Common myeloid progenitor, CD34-positive (primary cell): ENCODE data around the gene GPALPP1.

Experiments used
- CTCF ChIA-PET: fragments of 350-600 bp; sonication (Branson Sonifier 250); formaldehyde crosslinking; loops from one replicate; lab custom pipeline; 2021; ENCODE audit warnings: antibody characterized with exemption; lab: Charles Lee
- POLR2A ChIA-PET: fragments of 350-600 bp; sonication (Branson Sonifier 250); formaldehyde crosslinking; loops from one replicate; lab custom pipeline; 2021; ENCODE audit warnings: antibody characterized with exemption; lab: Charles Lee
- DNase-seq, 3 donors: peaks; one replicate each; pipeline versions ENCODE4 v3.0.0 to v3.0.0-alpha.2; 2013
- H3K27ac ChIP-seq, 2 experiments: 1 replicate in 1 of 2; 2 replicates in 1 of 2; pipeline ENCODE4 v1.7.0; 2013; ENCODE audit warnings: inconsistent platforms in 2 of 2, low read length in 2 of 2, mild to moderate bottlenecking in 2 of 2, low read depth in 1 of 2, moderate library complexity in 1 of 2; ENCODE audit not compliant: severe bottlenecking in 2 of 2, insufficient read depth in 1 of 2, poor library complexity in 1 of 2
- H3K27me3 ChIP-seq, 5 experiments: replicated peaks in 2 of 5; 1 replicate in 3 of 5; 2 replicates in 2 of 5; pipeline versions ENCODE4 v1.6.1 to v1.7.0; 2013; ENCODE audit warnings: low read length in 4 of 5, mild to moderate bottlenecking in 2 of 5, moderate library complexity in 2 of 5, inconsistent platforms in 1 of 5; ENCODE audit not compliant: insufficient read depth in 5 of 5, control insufficient read depth in 4 of 5
- H3K36me3 ChIP-seq, 4 experiments: 1 replicate in 2 of 4; 2 replicates in 2 of 4; pipeline versions ENCODE4 v1.6.1 to v1.7.0; 2013; ENCODE audit warnings: low read length in 3 of 4, control low read depth in 1 of 4, mild to moderate bottlenecking in 1 of 4; ENCODE audit not compliant: control insufficient read depth in 4 of 4, insufficient read depth in 4 of 4
- H3K4me1 ChIP-seq, 4 experiments: 1 replicate in 3 of 4; 2 replicates in 1 of 4; pipeline versions ENCODE4 v1.6.1 to v1.7.1; 2013; ENCODE audit warnings: low read length in 3 of 4, mild to moderate bottlenecking in 3 of 4, control low read depth in 1 of 4, inconsistent platforms in 1 of 4, moderate library complexity in 1 of 4; ENCODE audit not compliant: control insufficient read depth in 4 of 4, insufficient read depth in 4 of 4; ENCODE audit errors: control extremely low read depth in 1 of 4
- H3K4me3 ChIP-seq, 7 experiments: 1 replicate in 4 of 7; 2 replicates in 3 of 7; pipeline versions ENCODE4 v1.5.1 to v1.7.0; 2013; ENCODE audit warnings: mild to moderate bottlenecking in 7 of 7, low read length in 6 of 7, moderate library complexity in 6 of 7, inconsistent platforms in 2 of 7, low read depth in 2 of 7, control low read depth in 1 of 7; ENCODE audit not compliant: insufficient read depth in 4 of 7, control insufficient read depth in 1 of 7; ENCODE audit errors: extremely low read depth in 1 of 7
- H3K9me3 ChIP-seq, 5 experiments: 1 replicate in 4 of 5; 2 replicates in 1 of 5; pipeline versions ENCODE4 v1.6.1 to v1.7.1; 2013; ENCODE audit warnings: low read length in 4 of 5, mild to moderate bottlenecking in 2 of 5, inconsistent platforms in 1 of 5, low read depth in 1 of 5, moderate library complexity in 1 of 5; ENCODE audit not compliant: control insufficient read depth in 4 of 5, insufficient read depth in 2 of 5; ENCODE audit errors: control extremely low read depth in 1 of 5
- WGBS: methylation state at CpG from one replicate; pipeline ENCODE4 v1.1.5; 2013; ENCODE audit not compliant: insufficient coverage; 5-methylcytosine and 5-hydroxymethylcytosine counted together

GPALPP1 gene

GRCh38 chr13:45046445-45046844, 57.1 kb downstream of the GPALPP1 start:
- WGBS: 100% methylated on average over 4 of the region's 4 CpGs
- H3K4me3 ChIP-seq: peak overlapping the region in 6 of 7 experiments; percentile 63 to 89 (median 72)
- no peaks in the 10 kb centered on the region for H3K9me3 ChIP-seq
- CTCF ChIA-PET: interaction anchor here (0.5 to 6.1 kb wide), 40 partner anchors 9 to 1142 kb away, joined by 3 to 97 read pairs (median 4); partner anchors contain the start of genes GTF2F2 and TPT1
- POLR2A ChIA-PET: interaction anchor here (0.6 to 0.8 kb wide), 3 partner anchors 251 to 1059 kb away, joined by 3 to 7 read pairs (median 4); no protein-coding TSS in a partner anchor
- no peaks in the 10 kb centered on the region for H3K27me3 ChIP-seq
- H3K36me3 ChIP-seq: no peaks in the 10 kb centered on the region
- peaks cover 0 to 4% (median 1%) of the 10 kb centered on the region in 4 experiments for H3K4me1 ChIP-seq
- peak in 2 of 3 donors; percentile 12 to 22 for DNase-seq
- no peak overlapping the region for H3K27ac ChIP-seq

GRCh38 chr13:45047394-45048310, 58.3 kb downstream of the GPALPP1 start:
- H3K4me3 ChIP-seq: peak overlapping the region in 6 of 7 experiments; percentile 63 to 89 (median 72)
- peak; percentile 79 to 91 (median 86) for DNase-seq
- H3K36me3 ChIP-seq: no peaks in the 10 kb centered on the region
- WGBS: 91% methylated on average over 3 of the region's 10 CpGs
- no peaks in the 10 kb centered on the region for H3K9me3 ChIP-seq
- H3K27me3 ChIP-seq: no peaks in the 10 kb centered on the region
- H3K4me1 ChIP-seq: peaks cover 0 to 4% (median 1%) of the 10 kb centered on the region in 4 experiments
- H3K27ac ChIP-seq: no peak overlapping the region
- CTCF ChIA-PET: interaction anchor here (0.7 to 6.1 kb wide), 41 partner anchors 10 to 1144 kb away, joined by 3 to 97 read pairs (median 4); partner anchors contain the start of genes GTF2F2 and TPT1
- POLR2A ChIA-PET: no interaction called here

GRCh38 chr13:45048890-45049407, 59.6 kb downstream of the GPALPP1 start:
- ChIA-PET CTCF (interaction anchor here (0.9 to 6.1 kb wide), 12 partner anchors 12 to 286 kb away, joined by 3 to 97 read pairs (median 4); no protein-coding TSS in a partner anchor), POLR2A (no interaction called here)
- WGBS: 79% methylated on average over 2 of the region's 6 CpGs
- Histone ChIP-seq H3K9me3 (no peaks in the 10 kb centered on the region), H3K27me3 (no peaks in the 10 kb centered on the region), H3K4me1 (peaks cover 0 to 4% (median 1%) of the 10 kb centered on the region in 4 experiments), H3K36me3 (no peaks in the 10 kb centered on the region), H3K4me3 (no peak overlapping the region), H3K27ac (no peak overlapping the region)
- DNase-seq: no peak

- DNase-seq: no peak
These were observed 60.1 kb downstream of the GPALPP1 start for GRCh38 chr13:45049478-45049877.

GRCh38 chr13:45051315-45051714, 62.0 kb downstream of the GPALPP1 start:
- Histone ChIP-seq H3K36me3 (no peaks in the 10 kb centered on the region), H3K27me3 (no peaks in the 10 kb centered on the region), H3K9me3 (no peaks in the 10 kb centered on the region), H3K27ac (no peak overlapping the region), H3K4me1 (peaks cover 0 to 4% (median 1%) of the 10 kb centered on the region in 4 experiments), H3K4me3 (no peak overlapping the region)
- no peak for DNase-seq
- WGBS: 75% methylated on average over 5 of the region's 5 CpGs
- ChIA-PET POLR2A (no interaction called here), CTCF (interaction anchor here (0.9 to 6.1 kb wide), 2 partner anchors 230 to 253 kb away, joined by 3 to 97 read pairs; no protein-coding TSS in a partner anchor)

More at GRCh38 chr13:45049478-45049877, 60.1 kb downstream of the GPALPP1 start:
- Histone ChIP-seq H3K9me3 (no peaks in the 10 kb centered on the region), H3K4me3 (no peak overlapping the region), H3K4me1 (peaks cover 0 to 4% (median 1%) of the 10 kb centered on the region in 4 experiments), H3K27me3 (no peaks in the 10 kb centered on the region), H3K36me3 (no peaks in the 10 kb centered on the region), H3K27ac (no peak overlapping the region)
- WGBS: 97% methylated on average over 2 of the region's 3 CpGs
- POLR2A ChIA-PET: no interaction called here
- CTCF ChIA-PET: interaction anchor here (1.2 to 6.1 kb wide), 5 partner anchors 190 to 286 kb away, joined by 3 to 97 read pairs (median 5); no protein-coding TSS in a partner anchor

GRCh38 chr13:45055198-45055901, 66.0 kb downstream of the GPALPP1 start:
- Histone ChIP-seq H3K27me3 (no peaks in the 10 kb centered on the region), H3K36me3 (no peaks in the 10 kb centered on the region), H3K27ac (no peak overlapping the region), H3K4me3 (no peak overlapping the region), H3K9me3 (no peaks in the 10 kb centered on the region), H3K4me1 (no peaks in the 10 kb centered on the region)
- POLR2A ChIA-PET: interaction anchor here (0.5 kb wide), 1 partner anchor 227 kb away, joined by 3 read pairs; no protein-coding TSS in a partner anchor
- peak in 2 of 3 donors; percentile 17 to 30 for DNase-seq
- CTCF ChIA-PET: interaction anchor here (1.1 to 2.1 kb wide), 3 partner anchors 9 to 226 kb away, joined by 3 to 6 read pairs (median 3); no protein-coding TSS in a partner anchor
- 92% methylated on average over 6 of the region's 8 CpGs for WGBS
